ENCODE results near the gene CNOT11. TPM values are rescaled to one million over a fixed set of nuclear protein-coding genes. Genes with fewer than 3 reads are reported as not detected.

CNOT11 gene
- total and polyA plus RNA-seq, 2 of the 8 experiments (the other 6 are each of a cell fraction or from before 2014, with no cell fraction given), result 41.5 to 54.6 TPM

DNA sequence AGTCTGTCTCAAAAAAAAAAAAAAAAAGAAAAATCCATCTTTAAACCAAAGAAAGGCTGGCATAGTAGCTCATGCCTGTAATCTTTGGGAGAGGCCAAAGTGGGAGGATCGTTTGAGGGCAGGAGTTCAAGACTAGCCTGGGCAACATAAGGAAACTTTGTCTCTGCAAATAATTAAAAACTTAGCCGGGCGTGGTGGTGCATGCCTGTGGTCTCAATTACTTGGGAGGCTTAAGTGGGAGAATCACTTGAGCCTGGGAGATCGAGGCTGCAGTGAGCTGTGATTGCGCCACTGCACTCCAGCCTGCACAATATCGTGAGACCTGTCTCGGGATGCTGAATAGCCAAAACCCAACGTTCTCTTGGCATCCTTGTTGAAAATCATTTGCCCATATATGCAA lies 6.1 kb downstream of the CNOT11 start:
- no peaks in the 10 kb centered on the region for H3K9me3 ChIP-seq (ENCODE audit: insufficient read depth in 2 of 2, low read depth in 1 of 2, low read length in 1 of 2)
- no peak overlapping the region for H3K27ac ChIP-seq (ENCODE audit: low read depth, low read length)
- no peak overlapping the region for H2AK5ac ChIP-seq (ENCODE audit: low read depth, low read length)
- no peak overlapping the region for H4K91ac ChIP-seq (replicated peaks; ENCODE audit: insufficient read length, low read length)
- no peak overlapping the region for H2BK12ac ChIP-seq (ENCODE audit: low read depth, low read length)
- H3K56ac ChIP-seq (replicated peaks; ENCODE audit: insufficient read length, low read depth, low read length), result no peak overlapping the region
- H3K23me2 ChIP-seq (ENCODE audit: low read depth, low read length), result no peaks in the 10 kb centered on the region
- no peak overlapping the region for H4K8ac ChIP-seq (ENCODE audit: extremely low read depth, insufficient read depth, low read length)
- POLR2A ChIA-PET (ENCODE audit: partially characterized antibody), result no interaction called here
- no peak overlapping the region for H3K4me2 ChIP-seq (ENCODE audit: insufficient read depth in 1 of 2, low read depth in 2 of 2, low read length in 2 of 2)
- FAIRE-seq (no peak), DNase-seq (ENCODE audit: low read depth in 1 of 2, low spot score in 2 of 2) (no peak)
- no peak overlapping the region for H3K4me3 ChIP-seq (ENCODE audit: extremely low read depth in 1 of 4, insufficient read depth in 2 of 4, low read depth in 3 of 4, low read length in 4 of 4)
- no peak overlapping the region for H2BK15ac ChIP-seq (ENCODE audit: low read length)
- H3K23ac ChIP-seq (ENCODE audit: insufficient read length), result no peak overlapping the region
- H4K5ac ChIP-seq (ENCODE audit: insufficient read length, low read depth, low read length), result no peak overlapping the region
- CTCF ChIA-PET (ENCODE audit: partially characterized antibody), result interaction anchor here (0.8 to 1.4 kb wide), 2 partner anchors 41 to 70 kb away, joined by 4 read pairs; no protein-coding TSS in a partner anchor
- H3K14ac ChIP-seq (ENCODE audit: insufficient read length), result no peak overlapping the region
- H3K9ac ChIP-seq (replicated peaks in 1 of 4; ENCODE audit: extremely low read depth in 1 of 4, low read depth in 3 of 4, low read length in 3 of 4), result no peak overlapping the region
- WGBS, 2 experiments (ENCODE audit: extremely low coverage in 1 of 2, insufficient coverage in 1 of 2, insufficient read length in 1 of 2, insufficient replicate concordance in 2 of 2, low coverage in 1 of 2, low lambda C conversion rate in 2 of 2, missing lambda C conversion rate in 1 of 2), result 98% methylated on average over 8 of the region's 8 CpGs; no CpG with 5 or more reads in 1 of the 2 experiments
- H3K36me3 ChIP-seq (ENCODE audit: control insufficient read depth in 2 of 4, insufficient read depth in 4 of 4, low read length in 3 of 4), result peaks cover 0 to 34% (median 18%) of the 10 kb centered on the region in 4 experiments; a peak in 6 of 8 replicates
- no peak overlapping the region for H2BK5ac ChIP-seq (ENCODE audit: low read depth, low read length)
- peaks cover 0 to 11% (median 7%) of the 10 kb centered on the region in 4 experiments; a peak in 4 of 7 replicates for H3K4me1 ChIP-seq (replicated peaks in 1 of 4; ENCODE audit: control insufficient read depth in 3 of 4, insufficient read depth in 4 of 4, low read length in 3 of 4)
- H2AFZ ChIP-seq (ENCODE audit: low read length), result no peak overlapping the region
- no peaks in the 10 kb centered on the region for H3K27me3 ChIP-seq (replicated peaks in 1 of 4; ENCODE audit: control insufficient read depth in 3 of 4, extremely low read depth in 1 of 4, insufficient read depth in 3 of 4, low read length in 3 of 4)
- H3K4ac ChIP-seq (replicated peaks; ENCODE audit: insufficient read length, low read depth, low read length), result no peak overlapping the region
- H3K79me2 ChIP-seq (ENCODE audit: control insufficient read depth in 1 of 2, insufficient read depth in 2 of 2, low read length in 2 of 2), result peaks cover 9 to 32% of the 10 kb centered on the region in 2 experiments
- H3K18ac ChIP-seq (ENCODE audit: extremely low read depth, low read length), result no peak overlapping the region
- H3K79me1 ChIP-seq (ENCODE audit: low read depth, low read length), result peaks cover 6% of the 10 kb centered on the region
- H4K20me1 ChIP-seq (replicated peaks in 1 of 2; ENCODE audit: control insufficient read depth in 1 of 2, insufficient read depth in 2 of 2, low read length in 2 of 2), result peaks cover 6 to 11% of the 10 kb centered on the region in 2 experiments
- no peak overlapping the region for H2BK120ac ChIP-seq (replicated peaks; ENCODE audit: low read depth, low read length)
- H2BK20ac ChIP-seq (ENCODE audit: low read length), result no peak overlapping the region
- TF ChIP-seq, protein P1, sequence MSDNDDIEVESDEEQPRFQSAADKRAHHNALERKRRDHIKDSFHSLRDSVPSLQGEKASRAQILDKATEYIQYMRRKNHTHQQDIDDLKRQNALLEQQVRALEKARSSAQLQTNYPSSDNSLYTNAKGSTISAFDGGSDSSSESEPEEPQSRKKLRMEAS (IDR thresholded peaks at IDR 0.05), result no peak
- TF ChIP-seq, protein P2, sequence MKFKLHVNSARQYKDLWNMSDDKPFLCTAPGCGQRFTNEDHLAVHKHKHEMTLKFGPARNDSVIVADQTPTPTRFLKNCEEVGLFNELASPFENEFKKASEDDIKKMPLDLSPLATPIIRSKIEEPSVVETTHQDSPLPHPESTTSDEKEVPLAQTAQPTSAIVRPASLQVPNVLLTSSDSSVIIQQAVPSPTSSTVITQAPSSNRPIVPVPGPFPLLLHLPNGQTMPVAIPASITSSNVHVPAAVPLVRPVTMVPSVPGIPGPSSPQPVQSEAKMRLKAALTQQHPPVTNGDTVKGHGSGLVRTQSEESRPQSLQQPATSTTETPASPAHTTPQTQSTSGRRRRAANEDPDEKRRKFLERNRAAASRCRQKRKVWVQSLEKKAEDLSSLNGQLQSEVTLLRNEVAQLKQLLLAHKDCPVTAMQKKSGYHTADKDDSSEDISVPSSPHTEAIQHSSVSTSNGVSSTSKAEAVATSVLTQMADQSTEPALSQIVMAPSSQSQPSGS (IDR thresholded peaks at IDR 0.05; ENCODE audit: low read length), result no peak
- no peak for TF ChIP-seq SIX5 (IDR thresholded peaks at IDR 0.05; ENCODE audit: low read depth, low read length)
- no peak for TF ChIP-seq FOSL1 (IDR thresholded peaks at IDR 0.05; ENCODE audit: insufficient read depth, low read depth, low read length)
- TF ChIP-seq SAP30 (IDR thresholded peaks at IDR 0.05; ENCODE audit: insufficient read depth, insufficient replicate concordance, low read length), result no peak
- TF ChIP-seq SRF (IDR thresholded peaks at IDR 0.05; ENCODE audit: low read depth, low read length), result no peak
- no peak for TF ChIP-seq RAD21 (IDR thresholded peaks at IDR 0.05 in 1 of 2, conservative IDR thresholded peaks at IDR 0.05 in 1 of 2; ENCODE audit: low read depth in 2 of 2, low read length in 2 of 2)
- TF ChIP-seq SIN3A (conservative IDR thresholded peaks at IDR 0.05 in 1 of 2, IDR thresholded peaks at IDR 0.05 in 1 of 2; ENCODE audit: low read depth in 1 of 2, low read length in 2 of 2), result no peak
- no peak for TF ChIP-seq NANOG (IDR thresholded peaks at IDR 0.05; ENCODE audit: insufficient read depth, low read depth, low read length, poor library complexity, severe bottlenecking)
- no peak for TF ChIP-seq TBP (IDR thresholded peaks at IDR 0.05; ENCODE audit: low read depth, low read length)
- TF ChIP-seq SUZ12 (IDR thresholded peaks at IDR 0.05; ENCODE audit: low read length), result no peak
